PC-9 (cell line): Measurements from ENCODE around the gene SLPI. TPM values are rescaled to one million over a fixed set of nuclear protein-coding genes. Genes with fewer than 3 reads are reported as not detected.

Experiments used
- BruUV-seq: library from RNA; stranded (reverse); fragments of 400-500 nt; replicated peaks from 2 replicates; lab custom pipeline; 2021; lab: Mats Ljungman, UMichigan
- CTCF ChIA-PET: fragments of 300-600 bp; sonication (Branson Sonifier 250); formaldehyde crosslinking; loops from one replicate; lab custom pipeline; 2022; ENCODE audit warnings: antibody characterized with exemption; lab: Charles Lee
- POLR2A ChIA-PET: fragments of 300-600 bp; sonication (Branson Sonifier 250); formaldehyde crosslinking; loops from one replicate; lab custom pipeline; 2022; ENCODE audit warnings: antibody characterized with exemption; ENCODE audit not compliant: unreplicated experiment; lab: Charles Lee
- DNase-seq, 2 experiments: peaks; one replicate each; pipeline versions ENCODE4 v3.0.0 to v3.0.0-alpha.2; 2015 to 2022; ENCODE audit warnings: mixed read lengths in 1 of 2
- H2AFZ ChIP-seq: fragments of 200-600 bp; sonication (generic); 2 replicates; pipeline ENCODE4 v1.8.1; 2017; ENCODE audit warnings: antibody characterized with exemption
- H3F3A ChIP-seq: fragments of 200-600 bp; sonication (generic); 2 replicates; pipeline ENCODE4 v1.8.1; 2017; ENCODE audit warnings: antibody characterized with exemption, mild to moderate bottlenecking, low read depth; ENCODE audit not compliant: insufficient read depth
- H3K27ac ChIP-seq: fragments of 200-600 bp; sonication (generic); 2 replicates; pipeline ENCODE4 v1.6.1; 2016; ENCODE audit warnings: mixed run types
- H3K27me3 ChIP-seq: fragments of 200-600 bp; sonication (generic); 2 replicates; pipeline ENCODE4 v1.6.1; 2016; ENCODE audit warnings: low read depth, mixed run types; ENCODE audit not compliant: insufficient read depth
- H3K36me3 ChIP-seq: fragments of 200-600 bp; sonication (generic); 2 replicates; pipeline ENCODE4 v1.6.1; 2016; ENCODE audit warnings: low read depth, mixed run types
- H3K4me1 ChIP-seq: fragments of 200-600 bp; sonication (generic); replicated peaks from 2 replicates; pipeline ENCODE4 v1.6.1; 2016; ENCODE audit warnings: mixed run types; ENCODE audit not compliant: insufficient read depth
- H3K4me2 ChIP-seq: fragments of 200-600 bp; sonication (generic); 2 replicates; pipeline ENCODE4 v1.6.1; 2017; ENCODE audit warnings: mixed run types
- H3K4me3 ChIP-seq: fragments of 200-600 bp; sonication (generic); 2 replicates; pipeline ENCODE4 v1.6.1; 2016; ENCODE audit warnings: mixed run types
- H3K79me2 ChIP-seq: fragments of 200-600 bp; sonication (generic); 2 replicates; pipeline ENCODE4 v1.6.1; 2017; ENCODE audit warnings: low read depth, mixed run types
- H3K9me2 ChIP-seq: fragments of 200-600 bp; sonication (generic); 2 replicates; pipeline ENCODE4 v1.8.1; 2017; ENCODE audit warnings: mild to moderate bottlenecking; ENCODE audit not compliant: insufficient read depth
- H3K9me3 ChIP-seq: fragments of 200-600 bp; sonication (generic); 2 replicates; pipeline ENCODE4 v1.8.1; 2016; ENCODE audit warnings: low read depth; ENCODE audit not compliant: insufficient read depth
- H4K20me1 ChIP-seq: fragments of 200-600 bp; sonication (generic); 2 replicates; pipeline ENCODE4 v1.8.1; 2017; ENCODE audit not compliant: insufficient read depth
- CTCF ChIP-seq: fragments of 200-600 bp; sonication (generic); conservative IDR thresholded peaks from 2 replicates; pipeline ENCODE4 v1.6.1; 2017; ENCODE audit warnings: mixed run types, antibody characterized with exemption, mild to moderate bottlenecking, moderate library complexity
- EZH2 ChIP-seq: fragments of 200-600 bp; sonication (generic); IDR thresholded peaks from 2 replicates; pipeline ENCODE4 v1.8.0; 2017; ENCODE audit warnings: antibody characterized with exemption, low read depth
- intact Hi-C: fragments of 100-400 bp; cut with micrococcal nuclease; formaldehyde crosslinking; loops from one replicate; pipeline ENCODE4 v1.10.0; 2022; ENCODE audit not compliant: unreplicated experiment
- total RNA-seq: library from RNA; stranded (reverse); gene quantifications from 2 replicates; pipeline ENCODE4 v1.2.3, GENCODE V29; 2021

SLPI gene
- total RNA-seq, 1 experiment from 2014 or later: 55.1 TPM

- ChIA-PET POLR2A (no interaction called here), CTCF (no interaction called here)
- no peak for TF ChIP-seq CTCF
- no peak for TF ChIP-seq EZH2
Measured at GRCh38 chr20:45288860-45289259, 34.5 kb upstream of the SLPI start.

GRCh38 chr20:45288376-45288775 is 34.0 kb upstream of the SLPI start:
- H3K9me2 ChIP-seq: no peaks in the 10 kb centered on the region
- no peak overlapping the region for H3K4me2 ChIP-seq
- no peak overlapping the region for H3K27ac ChIP-seq
- H3K27me3 ChIP-seq: no peaks in the 10 kb centered on the region
- no peaks in the 10 kb centered on the region for H4K20me1 ChIP-seq
- no peak for TF ChIP-seq CTCF
- TF ChIP-seq EZH2: no peak
- DNase-seq: no peak
- peaks cover 22% of the 10 kb centered on the region for H3K4me1 ChIP-seq
- H3K36me3 ChIP-seq: no peaks in the 10 kb centered on the region
- POLR2A ChIA-PET: no interaction called here
- intact Hi-C loops: no loop called here
- CTCF ChIA-PET: no interaction called here
- no peak overlapping the region for H3K4me3 ChIP-seq
- peaks cover 21% of the 10 kb centered on the region; the same call in 1 of the 2 replicates for H3F3A ChIP-seq
- H3K79me2 ChIP-seq: no peaks in the 10 kb centered on the region
- H3K9me3 ChIP-seq: no peaks in the 10 kb centered on the region
- no peak overlapping the region for H2AFZ ChIP-seq
- no TSS peak for BruUV-seq

More at GRCh38 chr20:45288860-45289259, 34.5 kb upstream of the SLPI start:
- no peaks in the 10 kb centered on the region for H3K9me3 ChIP-seq
- peaks cover 21% of the 10 kb centered on the region; the same call in 1 of the 2 replicates for H3F3A ChIP-seq
- no peaks in the 10 kb centered on the region for H3K79me2 ChIP-seq
- intact Hi-C loops: no loop called here
- no peak for DNase-seq
- no peak overlapping the region for H3K27ac ChIP-seq
- H2AFZ ChIP-seq: no peak overlapping the region
- no peaks in the 10 kb centered on the region for H3K9me2 ChIP-seq
- H3K4me3 ChIP-seq: no peak overlapping the region
- no TSS peak for BruUV-seq
- H3K36me3 ChIP-seq: no peaks in the 10 kb centered on the region
- no peak overlapping the region for H3K4me2 ChIP-seq
- H3K4me1 ChIP-seq: peaks cover 18% of the 10 kb centered on the region
- no peaks in the 10 kb centered on the region for H3K27me3 ChIP-seq
- H4K20me1 ChIP-seq: no peaks in the 10 kb centered on the region

- Histone ChIP-seq H3K79me2 (no peaks in the 10 kb centered on the region), H3F3A (peaks cover 22% of the 10 kb centered on the region; the same call in 1 of the 2 replicates), H3K4me3 (no peak overlapping the region), H3K4me2 (0 out of 2 replicates have a peak overlapping the region, but pooled peaks have one; percentile 27), H3K27me3 (no peaks in the 10 kb centered on the region), H3K9me2 (no peaks in the 10 kb centered on the region), H3K9me3 (no peaks in the 10 kb centered on the region), H2AFZ (no peak overlapping the region), H4K20me1 (no peaks in the 10 kb centered on the region), H3K4me1 (peaks cover 29% of the 10 kb centered on the region), H3K27ac (no peak overlapping the region), H3K36me3 (no peaks in the 10 kb centered on the region)
- DNase-seq: peak in 1 of 2 experiments; percentile 73
- CTCF ChIA-PET: no interaction called here
- no TSS peak for BruUV-seq
- TF ChIP-seq CTCF: no peak
- TF ChIP-seq EZH2: no peak
- intact Hi-C loops: no loop called here
- POLR2A ChIA-PET: no interaction called here
Measured at GRCh38 chr20:45283551-45284057, 29.2 kb upstream of the SLPI start.
